GM12892 (cell line): ENCODE results near the gene ANO4.

Experiments used
- DNase-seq: peaks from one replicate; pipeline ENCODE4 v3.0.0; 2011; ENCODE audit not compliant: insufficient read length
- FAIRE-seq: peaks from 2 replicates; lab custom pipeline; 2011; peaks lifted over from hg19 to GRCh38; lab: Jason Lieb, UNC
- POLR2A ChIP-seq: IDR thresholded peaks from 2 replicates; pipeline ENCODE4 v1.6.1; 2011; ENCODE audit warnings: low read depth, low read length, control low read depth
- POLR2AphosphoS5 ChIP-seq: IDR thresholded peaks from 2 replicates; pipeline ENCODE4 v1.6.1; 2011; ENCODE audit warnings: low read depth, low read length, control low read depth
- TAF1 ChIP-seq: IDR thresholded peaks from 2 replicates; pipeline ENCODE4 v1.6.1; 2011; ENCODE audit warnings: low read depth, mild to moderate bottlenecking, control low read depth, low read length, borderline replicate concordance

The ANO4 gene

GRCh38 chr12:100823963-100824362 is 29.4 kb downstream of the ANO4 start:
- FAIRE-seq (no peak), DNase-seq (no peak)
- TF ChIP-seq POLR2A (no peak), POLR2AphosphoS5 (no peak), TAF1 (no peak)

- DNase-seq = no peak
- no peak for FAIRE-seq
- TF ChIP-seq POLR2AphosphoS5 (no peak), TAF1 (no peak), POLR2A (no peak)
Observed at GRCh38 chr12:100824476-100824875, 29.9 kb downstream of the ANO4 start.

- TF ChIP-seq POLR2AphosphoS5 = no peak
- no peak for TF ChIP-seq POLR2A
- no peak for TF ChIP-seq TAF1
- FAIRE-seq (no peak), DNase-seq (no peak)
Observed at GRCh38 chr12:100826323-100826722, 31.7 kb downstream of the ANO4 start.

DNA sequence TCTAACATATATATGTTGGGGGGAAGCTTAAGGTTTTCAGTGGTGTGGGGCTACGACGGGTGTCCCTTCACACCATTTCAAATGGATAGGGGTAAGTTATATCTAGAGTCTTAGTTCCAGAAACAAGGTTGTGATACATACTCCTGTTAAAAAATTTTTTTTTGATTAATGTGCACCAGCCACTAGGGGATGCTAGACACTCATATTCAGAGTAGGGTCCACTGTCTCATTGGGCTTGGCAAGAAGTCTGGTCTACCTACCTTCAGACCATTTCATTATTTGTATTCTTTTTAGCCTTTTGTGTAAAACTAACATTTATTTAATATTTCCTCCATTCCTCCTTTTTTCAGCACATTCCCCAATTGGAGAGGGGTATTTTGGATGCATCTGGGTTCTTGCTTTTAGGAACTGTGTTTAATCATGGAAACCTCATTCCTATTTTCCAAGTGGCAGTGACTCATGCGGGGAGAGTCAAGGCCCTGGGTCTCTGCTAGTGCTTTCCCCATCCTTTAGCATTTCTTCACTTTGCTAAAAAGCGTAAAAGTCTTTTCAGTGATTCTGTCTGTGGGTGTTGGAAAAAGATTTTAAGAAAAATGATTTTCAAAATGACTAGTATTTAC is 33.4 kb downstream of the ANO4 start:
- TF ChIP-seq POLR2AphosphoS5 = no peak
- TF ChIP-seq TAF1 = no peak
- FAIRE-seq (no peak), DNase-seq (no peak)

DNA sequence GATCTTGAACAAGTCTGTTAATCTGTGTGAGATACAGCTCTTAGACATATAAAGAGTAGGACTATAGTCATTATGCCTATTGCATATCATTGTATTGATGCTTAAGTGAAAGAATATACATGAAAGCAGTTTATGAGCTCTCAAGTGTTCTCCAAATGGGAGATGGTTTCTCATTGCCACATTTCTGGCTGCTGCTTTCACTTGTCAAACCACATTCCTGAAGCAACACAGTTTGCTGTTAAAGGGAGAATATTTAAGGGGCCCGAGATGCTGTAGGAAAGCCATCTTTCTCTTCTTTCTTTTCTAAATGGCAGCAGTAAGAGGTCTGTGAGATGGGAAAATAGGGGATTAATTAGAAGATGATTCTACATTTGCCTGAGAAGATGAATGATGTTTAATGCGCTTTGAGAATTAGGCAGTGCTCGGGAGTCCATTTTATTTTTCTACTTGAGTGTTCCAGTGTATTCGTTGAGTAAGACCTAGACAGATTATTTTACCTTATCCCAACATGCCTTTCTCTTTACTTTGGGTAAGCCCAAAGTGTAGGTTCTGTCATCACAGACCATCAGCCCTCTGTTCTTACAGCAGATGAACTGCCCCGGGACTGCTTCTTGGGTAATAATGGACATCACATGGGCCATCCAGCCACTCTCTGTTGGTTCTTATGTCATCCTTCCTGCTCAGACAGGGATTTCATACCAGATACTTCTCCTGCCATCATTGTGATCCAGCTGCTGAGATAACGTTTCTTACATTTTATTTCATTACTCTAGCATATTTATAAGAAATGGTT is 35.6 kb downstream of the ANO4 start:
- FAIRE-seq = no peak
- TF ChIP-seq POLR2AphosphoS5 = no peak
- no peak for TF ChIP-seq POLR2A
- TF ChIP-seq TAF1 = no peak
- no peak for DNase-seq

DNA sequence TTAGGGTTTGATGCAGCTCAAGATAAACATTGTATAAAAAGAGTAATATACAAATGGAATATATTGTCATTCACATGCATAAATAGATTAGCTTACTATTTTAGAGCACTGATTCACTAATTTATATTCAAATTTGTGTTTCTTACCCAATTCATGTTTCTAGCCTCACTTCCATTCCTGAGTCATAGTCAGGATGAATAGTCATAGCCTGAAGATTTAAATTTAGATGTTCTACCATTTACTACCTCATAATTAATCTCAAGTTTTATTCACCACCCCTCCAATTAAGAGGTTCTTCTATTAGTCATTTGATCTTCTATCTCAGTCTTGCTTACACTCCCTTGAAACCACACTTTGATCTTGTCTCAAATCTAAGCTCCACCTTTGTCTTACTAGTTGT is 38.7 kb downstream of the ANO4 start:
- FAIRE-seq = no peak
- no peak for DNase-seq
- TF ChIP-seq POLR2A (no peak), TAF1 (no peak), POLR2AphosphoS5 (no peak)

DNA sequence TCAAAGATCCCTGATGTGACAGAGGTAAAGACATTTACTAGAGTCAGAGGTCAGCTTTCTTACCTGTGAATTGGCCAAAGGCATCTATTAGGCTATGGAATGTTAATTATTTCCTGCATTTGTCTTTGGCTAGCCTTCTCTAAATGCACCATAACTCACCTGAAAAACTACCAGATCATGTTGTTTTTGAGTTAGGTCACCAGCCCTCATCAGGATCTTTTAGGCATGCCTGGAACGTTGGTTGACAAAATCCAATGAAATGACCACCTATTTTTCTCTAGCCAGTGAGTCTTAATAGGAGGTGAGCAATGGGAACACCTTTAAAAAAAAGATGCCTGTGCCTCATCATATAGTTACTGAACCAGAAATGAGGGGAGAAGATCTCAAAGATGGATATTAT is 46.2 kb downstream of the ANO4 start:
- DNase-seq = no peak
- TF ChIP-seq POLR2A = no peak
- no peak for TF ChIP-seq TAF1
- TF ChIP-seq POLR2AphosphoS5 = no peak
- no peak for FAIRE-seq

- TF ChIP-seq POLR2AphosphoS5 (no peak), TAF1 (no peak), POLR2A (no peak)
- DNase-seq = no peak
- FAIRE-seq = no peak
Observed at GRCh38 chr12:100842156-100842555, 47.6 kb downstream of the ANO4 start.

- no peak for DNase-seq
- TF ChIP-seq POLR2A (no peak), POLR2AphosphoS5 (no peak), TAF1 (no peak)
- no peak for FAIRE-seq
Observed at GRCh38 chr12:100843061-100843460, 48.5 kb downstream of the ANO4 start.

DNA sequence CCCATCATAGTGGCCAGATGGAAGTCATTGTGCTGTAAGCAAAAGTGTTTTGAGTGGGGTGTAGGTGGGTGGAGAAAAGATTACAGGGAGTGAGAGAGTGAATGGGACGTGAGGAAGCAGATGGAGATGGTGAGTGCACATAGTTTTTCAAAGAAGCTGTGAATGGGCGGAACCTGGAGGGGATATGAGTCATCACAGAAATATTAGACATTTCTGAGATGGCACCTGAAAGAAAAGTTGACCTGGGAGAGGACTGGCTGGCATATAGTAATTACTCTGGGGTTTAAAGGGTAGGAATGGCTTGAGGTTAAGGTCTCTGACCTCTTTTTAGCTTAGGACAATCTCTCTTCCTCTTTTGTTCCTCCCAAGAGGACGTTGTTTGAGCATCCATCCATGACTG is 50.5 kb downstream of the ANO4 start:
- no peak for FAIRE-seq
- TF ChIP-seq POLR2A (no peak), POLR2AphosphoS5 (no peak), TAF1 (no peak)
- DNase-seq = no peak

- no peak for TF ChIP-seq TAF1
- TF ChIP-seq POLR2A = no peak
- no peak for TF ChIP-seq POLR2AphosphoS5
- no peak for FAIRE-seq
Observed at GRCh38 chr12:100851637-100852036, 57.1 kb downstream of the ANO4 start.

GRCh38 chr12:100857418-100857817 is 62.8 kb downstream of the ANO4 start:
- TF ChIP-seq POLR2AphosphoS5 = no peak
- TF ChIP-seq TAF1 = no peak
- TF ChIP-seq POLR2A = no peak
- no peak for FAIRE-seq
- no peak for DNase-seq

More at GRCh38 chr12:100851637-100852036, 57.1 kb downstream of the ANO4 start:
- DNase-seq = no peak

DNA sequence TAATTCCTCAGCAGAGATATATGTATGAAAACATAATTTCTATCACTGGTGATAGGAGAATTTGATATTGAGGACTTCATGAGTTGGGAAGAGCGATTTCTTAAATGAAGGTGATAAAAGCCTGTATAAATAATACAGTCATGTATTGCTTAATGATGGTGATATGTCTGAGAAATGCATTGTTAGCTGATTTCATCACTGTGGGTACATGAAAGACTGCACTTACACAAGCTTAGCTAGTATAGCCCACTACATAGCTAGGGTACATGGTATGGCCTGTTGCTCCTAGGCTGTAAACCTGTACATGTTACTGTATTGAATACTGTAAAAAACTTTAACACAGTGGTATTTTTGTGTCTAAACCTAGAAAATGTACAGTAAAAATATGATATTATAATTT is 63.4 kb downstream of the ANO4 start:
- DNase-seq = no peak
- FAIRE-seq = no peak
- TF ChIP-seq POLR2AphosphoS5 = no peak
- no peak for TF ChIP-seq POLR2A
- TF ChIP-seq TAF1 = no peak

- no peak for DNase-seq
- FAIRE-seq = no peak
Observed at GRCh38 chr12:100858656-100859055, 64.1 kb downstream of the ANO4 start.

More at GRCh38 chr12:100858656-100859055, 64.1 kb downstream of the ANO4 start:
- TF ChIP-seq POLR2A = no peak
- no peak for TF ChIP-seq POLR2AphosphoS5
- no peak for TF ChIP-seq TAF1
